HG03442 (cell line): Measurements from ENCODE around the gene ZNF10.
A peak's percentile ranks its signal among the peaks of the same experiment; 100 is the strongest.

Experiments used
- ATAC-seq: cut with Tn5 transposase; IDR thresholded peaks from one replicate; pipeline ENCODE4 v1.9.1; 2021; ENCODE audit warnings: mild to moderate bottlenecking, moderate library complexity; ENCODE audit not compliant: unreplicated experiment

Gene ZNF10

DNA sequence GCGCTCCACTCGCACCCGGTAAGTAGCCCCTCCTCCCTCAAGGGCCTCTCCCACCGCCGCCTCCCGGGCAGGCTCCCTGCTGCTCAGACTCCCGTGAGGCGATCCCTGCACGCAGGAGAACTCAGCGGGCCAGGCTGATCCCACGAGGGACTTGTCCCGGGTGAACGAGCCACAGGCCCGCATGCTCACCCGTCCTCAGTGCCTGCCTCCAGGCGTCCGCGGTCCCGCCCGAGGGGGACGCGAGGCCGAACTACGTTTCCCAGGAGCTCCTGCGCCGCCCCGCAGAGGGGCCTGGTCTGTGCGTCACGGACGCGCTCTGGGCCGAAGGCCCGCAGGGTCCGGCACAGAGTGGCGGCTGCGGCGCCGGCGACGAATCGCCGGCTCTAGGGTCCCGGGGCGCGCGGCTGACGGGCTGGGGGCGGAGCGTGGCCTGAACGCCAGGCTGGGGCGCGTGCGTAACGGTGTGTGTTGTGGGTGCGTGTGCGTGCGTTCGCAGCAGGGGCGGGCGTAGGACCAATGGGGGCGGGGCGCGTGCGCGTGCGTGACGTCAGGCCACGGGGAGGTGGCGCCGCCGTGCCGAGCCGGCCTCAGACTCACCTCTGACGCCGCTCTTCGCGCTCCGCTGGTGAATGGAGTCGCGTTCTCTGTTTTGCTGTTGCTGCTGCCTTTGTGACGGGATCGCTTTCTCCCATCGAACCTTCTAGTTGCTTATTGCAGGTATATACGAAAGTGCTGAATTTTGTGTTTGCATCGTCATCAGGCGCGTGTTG, at the start of gene ZNF10, which contains the start of gene ZNF891:
Gene ZNF10, plus strand, starts transcription at position 590 of the 770 bp plus-strand sequence. CDS start 13,866 bp downstream, outside the sequence.
Gene ZNF891, minus strand, starts transcription at position 237 of the 770 bp plus-strand sequence. CDS start 8,356 bp downstream, outside the sequence.
- ATAC-seq: peak; percentile 89

DNA sequence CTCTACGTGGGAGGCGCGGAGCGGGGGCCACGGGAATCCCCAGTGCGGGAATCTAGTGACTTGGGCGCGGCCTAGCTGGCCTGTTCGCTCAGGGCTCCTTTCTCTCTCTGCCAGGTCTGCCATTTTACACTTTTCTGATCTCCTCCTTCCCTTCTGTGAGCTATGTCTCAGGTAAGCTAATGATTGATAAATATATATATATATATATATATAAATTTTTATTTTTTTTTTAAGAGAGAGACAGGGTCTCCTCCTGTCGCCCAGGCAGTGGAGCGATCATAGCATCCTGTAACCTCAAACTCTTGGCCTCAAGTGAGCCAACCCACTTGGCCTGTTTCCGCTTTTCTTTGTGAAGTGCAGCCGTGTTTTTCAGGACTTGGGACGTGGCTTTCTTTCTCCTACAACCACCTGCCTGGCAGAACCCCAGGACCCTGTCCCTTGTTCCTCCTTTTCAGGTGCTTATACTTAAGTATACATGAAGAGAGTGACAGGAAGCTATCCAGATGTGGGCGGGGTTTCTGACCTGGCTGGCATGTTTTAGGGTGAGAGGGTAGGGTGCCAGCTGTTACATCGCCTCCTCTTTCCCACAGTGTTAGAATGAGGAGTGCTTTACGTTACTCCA, 49.2 kb upstream of the ZNF10 start:
- no peak for ATAC-seq

DNA sequence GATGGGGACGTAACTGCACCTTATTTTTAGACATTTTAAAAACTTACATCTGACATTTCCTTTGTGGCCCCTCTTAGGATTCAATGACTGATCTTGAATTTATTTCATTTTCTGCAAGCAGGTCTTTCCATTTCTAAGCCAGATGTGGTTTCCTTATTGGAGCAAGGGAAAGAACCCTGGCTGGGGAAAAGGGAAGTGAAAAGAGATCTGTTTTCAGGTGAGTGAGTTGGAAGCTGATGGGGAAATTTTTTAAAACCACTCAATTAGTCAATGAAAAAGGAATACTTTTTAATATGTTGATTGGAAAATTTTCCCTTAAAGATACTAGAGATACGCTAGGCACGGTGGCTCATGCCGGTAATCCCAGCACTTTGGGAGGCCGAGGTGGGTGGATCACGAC, 47.1 kb upstream of the ZNF10 start:
- ATAC-seq: no peak

DNA sequence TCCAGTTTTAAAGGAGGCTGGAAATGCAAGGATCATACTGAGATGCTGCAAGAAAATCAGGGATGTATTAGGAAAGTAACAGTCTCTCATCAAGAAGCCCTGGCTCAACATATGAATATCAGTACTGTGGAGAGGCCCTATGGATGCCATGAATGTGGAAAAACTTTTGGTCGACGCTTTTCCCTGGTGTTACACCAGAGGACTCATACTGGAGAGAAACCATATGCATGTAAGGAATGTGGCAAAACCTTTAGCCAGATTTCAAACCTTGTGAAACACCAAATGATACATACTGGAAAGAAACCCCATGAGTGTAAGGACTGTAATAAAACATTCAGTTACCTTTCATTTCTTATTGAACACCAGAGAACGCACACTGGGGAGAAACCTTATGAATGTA, 24.8 kb upstream of the ZNF10 start:
- ATAC-seq: no peak

DNA sequence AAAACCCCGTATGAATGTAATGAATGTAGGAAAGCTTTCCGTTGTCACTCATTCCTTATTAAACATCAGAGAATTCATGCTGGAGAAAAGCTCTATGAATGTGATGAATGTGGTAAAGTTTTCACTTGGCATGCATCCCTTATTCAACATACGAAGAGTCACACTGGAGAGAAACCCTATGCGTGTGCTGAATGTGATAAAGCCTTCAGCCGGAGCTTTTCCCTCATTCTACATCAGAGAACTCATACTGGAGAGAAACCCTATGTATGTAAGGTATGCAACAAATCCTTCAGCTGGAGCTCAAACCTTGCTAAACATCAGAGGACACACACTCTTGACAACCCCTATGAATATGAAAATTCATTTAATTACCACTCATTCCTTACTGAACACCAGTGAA, 24.2 kb upstream of the ZNF10 start:
- no peak for ATAC-seq

DNA sequence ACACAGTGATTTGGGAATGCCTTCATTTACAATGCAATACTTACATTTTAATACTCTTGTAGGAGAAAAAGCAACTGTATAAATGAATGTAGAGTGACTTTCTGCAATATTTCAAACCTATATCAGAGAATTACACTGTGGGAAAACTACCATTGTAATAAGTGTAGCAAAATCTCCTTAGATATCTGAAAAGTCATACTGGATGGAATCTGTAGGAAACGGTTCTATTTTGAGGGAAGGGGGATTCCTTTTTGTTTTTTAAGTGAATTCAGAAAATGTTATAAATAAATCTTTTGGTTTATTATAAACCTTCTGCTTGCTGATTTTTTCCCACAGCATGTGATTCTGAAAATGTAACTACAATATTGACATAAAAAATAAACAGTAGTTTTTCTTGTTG, 23.3 kb upstream of the ZNF10 start:
- no peak for ATAC-seq

DNA sequence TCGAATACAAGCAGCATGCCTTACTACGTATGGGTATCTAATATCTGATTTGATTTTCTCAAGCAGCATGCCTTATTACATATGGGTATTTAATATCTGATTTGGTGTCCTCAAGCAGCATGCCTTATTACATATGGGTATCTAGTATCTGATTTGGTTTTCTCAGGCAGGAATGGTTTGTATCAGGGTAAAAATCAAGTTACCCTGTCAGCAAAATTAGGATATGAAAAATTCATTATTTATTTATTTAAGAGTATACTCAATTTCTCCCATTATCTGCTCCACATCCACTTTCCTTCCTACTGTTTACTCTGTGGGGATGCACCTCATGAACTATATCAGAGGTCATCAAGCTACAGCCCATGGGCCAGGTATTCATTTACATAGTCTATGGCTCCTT, 22.3 kb upstream of the ZNF10 start:
- ATAC-seq: no peak

DNA sequence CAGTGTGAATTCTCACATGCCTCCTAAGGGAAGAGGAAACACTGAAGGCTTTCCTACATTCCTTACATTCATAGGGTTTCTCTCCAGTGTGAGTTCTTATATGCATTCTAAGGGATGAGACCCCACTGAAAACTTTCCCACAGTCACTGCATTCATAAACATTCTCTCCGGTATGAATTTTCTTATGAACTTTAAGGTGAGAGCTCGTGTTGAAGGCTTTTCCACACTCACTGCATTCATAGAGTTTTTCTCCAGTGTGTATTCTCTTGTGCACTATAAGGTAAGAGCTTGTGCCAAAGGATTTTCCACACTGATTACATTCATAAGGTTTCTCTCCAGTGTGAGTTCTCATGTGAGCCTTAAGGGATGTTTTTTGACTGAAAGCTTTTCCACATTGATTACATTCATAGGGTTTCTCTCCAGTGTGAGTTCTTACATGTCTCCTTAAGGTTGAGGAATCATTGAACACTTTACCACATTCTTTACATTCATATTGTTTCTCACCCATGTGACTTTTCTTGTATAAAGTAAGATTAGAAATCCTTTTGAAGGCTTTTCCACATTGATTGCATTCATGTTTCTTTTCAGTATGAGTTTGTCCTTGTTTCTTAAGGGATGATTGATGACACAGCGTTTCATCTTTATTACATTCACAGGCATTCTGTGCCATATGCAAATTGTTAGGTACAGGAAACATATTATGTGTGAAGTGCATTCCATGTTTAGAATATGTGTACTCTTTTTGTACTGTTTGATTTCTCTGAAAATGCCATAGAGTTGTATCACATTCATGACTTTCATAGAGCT, 9.8 kb upstream of the ZNF10 start:
- no peak for ATAC-seq

DNA sequence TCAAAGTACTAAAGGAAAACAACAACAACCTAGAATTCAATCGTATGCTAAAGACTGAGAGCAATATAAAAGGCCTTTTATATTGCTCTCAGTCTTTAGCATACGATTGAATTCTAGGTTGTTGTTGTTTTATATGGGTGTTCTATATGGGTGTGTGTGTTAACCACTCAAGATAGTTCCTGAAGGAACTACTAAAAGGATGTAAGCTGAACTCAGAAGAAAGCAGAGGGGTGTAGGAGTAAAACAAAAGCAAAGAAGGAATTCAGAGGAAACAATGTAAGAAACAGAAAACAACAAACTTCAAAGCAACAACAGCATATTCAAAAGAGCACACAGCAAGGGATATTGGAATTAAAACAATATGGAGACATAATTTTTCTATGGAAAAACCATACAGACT, 5.8 kb upstream of the ZNF10 start:
- ATAC-seq: no peak

DNA sequence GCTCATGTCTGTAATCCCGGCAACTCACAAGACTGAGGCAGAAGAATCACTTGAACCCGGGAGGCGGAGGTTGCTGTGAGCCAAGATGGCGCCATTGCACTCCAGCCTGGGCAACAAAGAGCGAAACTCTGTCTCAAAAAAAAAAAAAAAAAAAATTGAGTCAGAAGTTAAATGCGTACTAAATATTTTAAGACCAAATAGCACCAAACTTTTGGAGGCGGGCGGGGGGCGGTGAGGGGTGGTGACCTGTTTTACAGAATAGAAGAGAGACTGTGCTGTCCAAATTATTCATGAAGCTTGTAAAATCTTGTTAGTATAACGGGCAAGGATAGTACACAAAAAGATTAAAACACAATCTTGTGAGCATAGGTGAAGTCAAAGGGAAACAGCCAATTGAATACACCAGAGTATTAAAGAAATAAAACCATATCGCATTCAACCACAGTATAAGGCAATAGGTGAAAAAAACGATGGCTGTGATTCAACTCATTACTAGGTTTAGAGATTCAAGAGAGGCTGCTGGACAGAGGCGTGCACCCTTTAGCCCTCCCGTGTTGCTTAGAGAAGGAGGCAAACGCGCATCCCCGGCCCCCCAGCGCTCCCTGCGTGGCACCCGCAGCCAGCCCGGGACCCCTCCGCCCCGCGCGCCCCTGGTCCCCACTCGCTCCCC, 924 bp upstream of the ZNF10 start:
- ATAC-seq: no peak

DNA sequence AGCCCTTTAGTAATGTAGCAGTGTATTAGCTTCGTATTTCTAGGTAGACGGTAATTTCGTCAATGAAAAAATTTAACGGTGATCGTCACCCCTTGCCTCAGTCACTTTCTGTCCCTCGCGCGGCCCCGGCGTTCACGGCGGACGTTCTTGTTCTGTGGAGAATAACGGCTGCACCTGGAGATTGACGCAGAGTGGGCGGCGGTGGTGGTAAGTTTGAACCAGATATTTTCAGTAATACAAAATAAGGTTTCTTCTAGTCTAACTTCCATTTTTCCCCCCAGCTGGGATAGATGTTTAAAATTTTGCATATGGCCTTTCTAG, 341 bp downstream of the ZNF10 start:
- ATAC-seq: no peak

DNA sequence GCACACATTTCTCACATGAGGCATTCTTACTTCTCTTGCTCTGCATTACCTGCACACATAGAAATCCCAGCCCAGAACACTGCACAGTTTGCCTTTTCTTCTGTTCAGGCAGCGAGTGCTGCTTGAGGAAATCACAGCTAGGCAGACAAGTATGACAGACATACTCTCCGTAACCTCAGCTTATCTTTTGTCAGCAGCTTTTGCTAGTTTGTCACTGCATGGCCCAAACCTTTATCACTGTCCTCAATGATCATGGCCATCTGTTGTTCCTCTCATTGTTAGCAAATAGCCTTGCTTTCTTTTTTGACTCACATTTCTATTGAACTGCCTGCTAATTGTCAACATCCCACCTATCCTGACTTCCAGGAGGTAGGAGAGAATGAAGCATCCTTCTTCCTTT, 5.3 kb downstream of the ZNF10 start:
- ATAC-seq: no peak

DNA sequence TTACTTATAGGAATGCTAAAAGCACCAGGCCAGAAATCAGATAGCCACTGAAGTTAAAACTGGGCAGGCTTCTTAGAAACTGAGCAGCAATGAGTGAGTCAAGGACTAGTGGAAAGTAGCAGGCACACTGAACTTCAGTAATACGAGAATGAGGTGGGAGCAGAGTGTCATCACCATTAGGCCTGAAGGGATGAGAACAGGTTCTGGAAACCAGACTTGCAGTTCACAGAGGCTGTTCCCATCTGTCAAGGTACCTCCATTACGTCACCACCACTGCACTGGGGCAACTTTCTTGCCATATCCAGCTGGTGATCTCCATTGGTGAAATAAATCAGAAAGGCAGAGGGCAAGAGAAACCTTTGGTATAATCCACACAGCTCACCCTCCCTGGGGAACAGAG, 15.6 kb downstream of the ZNF10 start:
- ATAC-seq: no peak

DNA sequence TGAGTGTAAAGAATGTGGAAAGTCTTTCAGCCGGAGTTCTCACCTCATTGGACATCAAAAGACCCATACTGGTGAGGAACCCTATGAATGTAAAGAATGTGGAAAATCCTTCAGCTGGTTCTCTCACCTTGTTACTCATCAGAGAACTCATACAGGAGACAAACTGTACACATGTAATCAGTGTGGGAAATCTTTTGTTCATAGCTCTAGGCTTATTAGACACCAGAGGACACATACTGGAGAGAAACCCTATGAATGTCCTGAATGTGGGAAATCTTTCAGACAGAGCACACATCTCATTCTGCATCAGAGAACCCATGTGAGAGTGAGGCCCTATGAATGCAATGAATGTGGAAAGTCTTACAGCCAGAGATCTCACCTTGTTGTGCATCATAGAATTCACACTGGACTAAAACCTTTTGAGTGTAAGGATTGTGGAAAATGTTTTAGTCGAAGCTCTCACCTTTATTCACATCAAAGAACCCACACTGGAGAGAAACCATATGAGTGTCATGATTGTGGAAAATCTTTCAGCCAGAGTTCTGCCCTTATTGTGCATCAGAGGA, 25.8 kb downstream of the ZNF10 start:
- ATAC-seq: no peak

DNA sequence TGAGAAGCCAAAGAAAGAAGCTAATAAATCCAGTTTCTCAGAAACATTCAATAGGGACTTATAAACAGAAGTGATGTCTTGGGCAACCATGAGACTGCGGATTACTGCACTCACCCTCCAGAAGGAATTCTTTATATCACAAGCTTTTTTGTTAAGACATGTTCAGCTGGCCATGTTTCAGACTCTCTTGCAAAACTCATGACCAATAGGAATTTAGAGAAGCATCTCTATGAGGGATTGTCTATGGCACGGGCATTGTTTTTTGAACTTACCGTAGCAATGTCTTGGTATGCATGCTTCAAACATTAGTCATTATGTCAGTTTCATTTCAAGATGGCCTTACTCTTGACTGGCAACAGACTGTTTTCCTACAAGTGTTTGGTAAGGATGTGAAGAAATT, 35.3 kb downstream of the ZNF10 start:
- no peak for ATAC-seq

DNA sequence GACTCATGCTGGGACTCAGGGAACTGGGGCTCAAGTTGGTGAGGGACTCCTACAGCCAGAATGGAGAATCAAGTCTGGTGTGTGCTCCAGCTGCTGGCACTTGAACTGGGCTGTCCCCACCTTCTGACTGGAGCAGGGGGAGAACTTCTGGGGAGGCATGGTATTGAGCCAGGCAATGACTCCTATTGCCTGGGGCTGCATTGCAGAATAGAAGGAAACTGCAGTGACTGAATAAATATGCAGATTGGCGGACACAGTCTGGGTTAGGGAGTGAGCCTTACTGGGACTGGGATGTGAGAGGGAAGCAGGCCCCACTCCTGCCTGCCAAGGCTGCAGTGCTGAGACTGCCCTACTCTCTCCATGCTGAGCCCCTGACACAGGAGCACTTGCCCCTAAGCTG, 42.1 kb downstream of the ZNF10 start:
- ATAC-seq: no peak

DNA sequence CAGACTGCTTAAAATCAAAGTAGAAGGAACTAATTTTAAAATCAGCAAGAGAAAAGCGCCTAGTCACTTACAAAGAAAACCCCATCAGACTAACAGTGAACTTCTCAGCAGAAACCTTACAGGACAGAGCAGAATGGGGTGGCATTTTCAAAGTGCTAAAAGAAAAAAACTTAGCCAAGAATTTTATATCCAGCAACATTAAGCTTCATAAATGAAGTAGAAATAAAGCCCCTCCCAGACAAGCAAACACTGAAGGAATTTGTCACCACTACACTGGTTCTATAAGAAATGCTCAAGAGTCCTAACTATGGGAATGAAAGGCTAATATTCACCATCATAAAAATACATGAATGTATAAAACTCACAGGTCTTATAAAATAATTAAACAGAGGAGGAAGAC, 44.5 kb downstream of the ZNF10 start:
- ATAC-seq: no peak

DNA sequence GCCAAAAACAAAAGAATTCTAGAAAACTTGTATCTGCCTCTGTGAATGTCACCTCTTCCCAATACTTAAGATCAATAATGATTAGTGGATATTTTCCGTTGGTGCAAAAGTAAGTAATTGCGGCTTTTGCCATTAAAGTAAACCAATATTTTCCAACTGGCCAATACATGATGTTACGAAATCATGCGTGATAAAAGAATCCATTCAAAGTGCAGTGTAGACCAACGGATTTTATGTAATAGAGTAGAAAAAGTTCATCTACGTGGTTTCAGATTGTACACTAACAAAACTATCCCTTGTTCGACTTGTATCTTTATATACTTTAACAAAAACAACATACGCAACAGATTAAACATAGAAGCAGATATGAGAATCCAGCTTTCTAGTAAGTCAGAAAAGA, 50.2 kb downstream of the ZNF10 start:
- ATAC-seq: no peak

DNA sequence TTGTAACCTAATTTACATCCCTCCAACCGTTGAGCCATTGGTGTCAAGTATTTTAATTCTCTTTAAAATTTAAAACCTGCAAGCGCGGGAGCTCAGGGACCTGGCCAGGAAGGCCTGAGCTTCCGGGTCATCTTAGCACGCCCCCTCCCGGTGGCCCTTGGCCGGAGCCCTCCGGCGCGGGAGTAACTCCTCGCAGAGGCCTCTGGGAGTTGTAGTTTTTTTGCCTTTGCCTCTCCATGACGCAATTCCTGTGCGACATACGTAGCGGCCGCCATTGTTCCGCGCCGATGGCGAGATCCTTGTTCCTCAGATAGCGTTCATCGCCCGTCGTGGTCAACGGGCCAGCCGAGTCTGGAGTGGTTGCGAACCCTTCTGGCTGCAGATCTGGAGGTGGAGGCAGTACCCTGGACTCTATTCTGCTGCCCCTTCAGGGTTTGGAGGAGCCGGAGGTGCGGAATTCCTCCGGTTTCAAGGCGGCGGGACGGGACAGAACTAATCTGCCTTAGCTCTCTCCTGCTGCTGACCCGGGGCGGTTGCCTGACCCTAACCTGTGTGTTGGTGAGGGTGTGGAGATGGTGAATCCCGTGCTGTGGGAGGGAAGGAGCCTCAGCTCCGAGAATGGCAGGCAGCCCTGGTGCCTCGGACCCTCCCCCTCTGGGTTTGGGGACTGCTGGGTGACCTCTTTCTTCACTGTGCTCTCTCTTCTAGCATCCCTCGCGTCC, 51.0 kb downstream of the ZNF10 start, which contains the start of gene ZNF268:
Gene ZNF268, plus strand, starts transcription at position 258 of the 722 bp plus-strand sequence. CDS start 503 bp downstream, outside the sequence.
- peak; percentile 97 for ATAC-seq

DNA sequence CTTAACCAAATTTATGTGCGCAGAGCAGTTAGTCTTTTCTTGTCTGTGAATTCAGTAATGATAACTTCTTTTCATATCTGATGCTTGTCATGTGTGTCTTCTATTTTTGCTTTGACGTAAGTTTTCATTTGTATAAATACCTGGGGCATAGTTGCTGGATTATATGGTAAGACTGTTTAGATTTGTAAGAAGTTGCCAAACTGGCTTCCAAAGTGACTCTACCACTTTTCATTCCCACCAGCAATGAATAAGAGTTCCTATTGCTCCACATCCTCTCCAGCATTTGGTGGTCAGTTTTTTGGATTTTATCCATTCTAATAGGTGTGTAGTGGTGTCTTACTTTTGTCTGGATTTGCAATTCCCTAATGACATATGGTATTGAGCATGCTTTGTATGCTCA, 59.7 kb downstream of the ZNF10 start:
- no peak for ATAC-seq
